Stimulated activated CD8-positive, alpha-beta memory T cell treated with anti-CD3 and anti-CD28 coated beads, Interleukin-4, amount 100 ng/mL, for 4 hours (primary cell): Measurements from ENCODE around the gene RNPEPL1.

Experiments
- DNase-seq, 2 donors: peaks; one replicate each; pipeline ENCODE4 v3.0.0-alpha.2; 2020; ENCODE audit warnings: low read depth in 2 of 2, low spot score in 1 of 2

Gene RNPEPL1

GRCh38 chr2:240563951-240564560 lies 4.2 kb upstream of the RNPEPL1 start:
- no peak for DNase-seq

- DNase-seq = no peak
Observed at GRCh38 chr2:240564561-240565332, 3.5 kb upstream of the RNPEPL1 start.

GRCh38 chr2:240565333-240566202 lies 2.7 kb upstream of the RNPEPL1 start:
- peak; percentile 73 to 87 for DNase-seq

GRCh38 chr2:240566203-240567136 lies 1.8 kb upstream of the RNPEPL1 start:
- DNase-seq = peak; percentile 85 to 88

- DNase-seq = no peak
Observed at GRCh38 chr2:240567137-240567871, 980 bp upstream of the RNPEPL1 start.

GRCh38 chr2:240568678-240569522 lies 616 bp downstream of the RNPEPL1 start:
- no peak for DNase-seq

- DNase-seq = no peak
Observed at GRCh38 chr2:240569523-240569997, 1.3 kb downstream of the RNPEPL1 start.

- DNase-seq = no peak
Observed at GRCh38 chr2:240569998-240570530, 1.8 kb downstream of the RNPEPL1 start.

- no peak for DNase-seq
Observed at GRCh38 chr2:240570531-240571313, 2.4 kb downstream of the RNPEPL1 start.

GRCh38 chr2:240571314-240571973 lies 3.2 kb downstream of the RNPEPL1 start:
- DNase-seq = no peak

GRCh38 chr2:240572141-240573031 lies 4.1 kb downstream of the RNPEPL1 start:
- no peak for DNase-seq

- no peak for DNase-seq
Observed at GRCh38 chr2:240573071-240573515, 4.8 kb downstream of the RNPEPL1 start.

- no peak for DNase-seq
Observed at GRCh38 chr2:240573516-240574385, 5.5 kb downstream of the RNPEPL1 start.

- DNase-seq = no peak
Observed at GRCh38 chr2:240574386-240575100, 6.3 kb downstream of the RNPEPL1 start.
